Stimulated activated CD4-positive, alpha-beta T cell treated with anti-CD3 and anti-CD28 coated beads, Interleukin-12 subunit alpha, Interleukin-12 subunit beta, amount 100 ng/mL, for 24 hours (primary cell): Measurements from ENCODE around the gene LRRC53.

Experiments
- DNase-seq, 2 experiments: peaks; one replicate each; pipeline ENCODE4 v3.0.0-alpha.2; 2020; ENCODE audit warnings: low read depth in 2 of 2

The LRRC53 gene, protein sequence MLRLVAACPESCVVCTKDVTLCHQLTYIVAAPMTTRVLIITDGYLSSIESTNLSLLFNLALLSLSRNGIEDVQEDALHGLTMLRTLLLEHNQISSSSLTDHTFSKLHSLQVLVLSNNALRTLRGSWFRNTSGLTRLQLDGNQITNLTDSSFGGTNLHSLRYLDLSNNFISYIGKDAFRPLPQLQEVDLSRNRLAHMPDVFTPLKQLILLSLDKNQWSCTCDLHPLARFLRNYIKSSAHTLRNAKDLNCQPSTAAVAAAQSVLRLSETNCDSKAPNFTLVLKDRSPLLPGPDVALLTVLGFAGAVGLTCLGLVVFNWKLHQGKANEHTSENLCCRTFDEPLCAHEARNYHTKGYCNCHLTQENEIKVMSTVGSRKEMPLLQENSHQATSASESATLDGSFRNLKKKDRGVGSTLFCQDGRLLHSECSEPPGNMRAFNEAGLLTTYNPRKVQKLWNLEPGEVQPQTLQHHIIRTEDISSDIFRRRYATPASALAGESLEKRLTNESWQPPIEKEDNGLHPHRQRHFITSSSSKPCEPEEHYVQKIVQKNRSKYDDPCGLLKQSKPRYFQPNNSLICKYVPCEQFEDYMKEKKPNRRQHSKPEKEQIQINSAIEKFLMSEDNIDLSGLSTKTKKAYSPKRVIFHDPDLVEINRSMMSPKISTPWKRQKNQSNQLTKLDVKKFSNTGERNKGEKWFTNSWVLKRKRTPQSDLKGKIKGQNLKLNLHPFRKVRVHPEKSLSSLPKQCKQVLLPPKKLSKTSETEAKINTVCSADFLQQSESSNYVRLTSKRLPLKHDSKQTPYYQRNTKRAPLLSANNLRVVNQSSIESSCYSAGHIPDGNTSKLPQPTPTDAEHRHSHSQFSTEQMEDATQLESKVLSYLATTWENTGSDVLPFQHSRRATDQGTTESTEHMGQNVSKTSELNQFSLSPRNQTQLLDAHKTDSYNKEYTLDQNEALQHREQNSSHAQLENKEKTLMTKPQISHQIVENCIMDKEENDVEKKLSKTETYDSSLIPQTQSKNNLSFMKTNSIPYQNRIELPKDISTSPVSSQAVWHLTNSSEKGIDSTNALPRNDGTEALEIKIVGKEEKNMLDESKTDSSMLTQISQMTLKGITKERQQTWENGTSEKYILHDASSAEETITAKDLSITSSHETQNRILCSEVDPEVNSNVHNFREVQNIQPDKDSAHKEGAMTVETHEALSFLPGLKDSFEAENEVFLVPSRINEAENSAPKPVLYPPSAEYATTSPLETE

DNA sequence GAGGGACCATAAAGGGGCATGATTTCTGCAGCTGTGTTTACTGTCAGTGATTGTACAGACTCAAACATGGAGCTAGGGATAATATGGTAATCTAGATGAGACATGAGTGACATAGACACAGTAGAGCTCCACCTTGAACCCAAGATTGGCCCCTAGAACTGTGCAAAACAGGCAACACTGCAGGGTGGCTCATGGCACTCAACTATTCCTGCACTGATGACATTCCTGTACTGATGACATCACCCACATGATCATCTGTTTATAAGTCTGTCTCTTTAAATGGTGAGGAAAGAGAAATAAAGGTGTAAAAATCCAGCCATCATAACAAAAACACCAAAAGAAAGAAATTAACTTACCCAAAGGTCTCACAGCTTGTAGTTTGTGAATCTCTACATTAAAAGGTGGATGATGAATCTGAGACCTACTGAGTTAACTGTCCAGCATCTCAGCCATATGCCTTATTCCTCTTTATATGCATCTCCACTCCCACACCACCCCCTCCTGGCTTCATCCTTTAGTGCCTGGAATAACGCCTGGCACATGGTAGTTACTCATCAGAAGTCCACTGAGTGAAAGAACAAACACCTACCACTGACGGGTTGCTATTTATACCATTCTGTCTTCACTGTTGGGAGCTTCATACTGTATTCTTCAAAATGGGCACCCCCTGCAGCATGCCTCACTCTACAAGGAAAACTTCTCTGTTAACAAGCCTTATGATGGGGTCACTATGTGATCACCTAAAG, at the start of gene LRRC53:
Gene LRRC53, minus strand, starts transcription at position 442 of the 746 bp plus-strand sequence. CDS start 29,262 bp downstream, outside the sequence.
- DNase-seq = no peak

- no peak for DNase-seq
Observed at GRCh38 chr1:74549932-74550331, 37.5 kb upstream of the LRRC53 start.

DNA sequence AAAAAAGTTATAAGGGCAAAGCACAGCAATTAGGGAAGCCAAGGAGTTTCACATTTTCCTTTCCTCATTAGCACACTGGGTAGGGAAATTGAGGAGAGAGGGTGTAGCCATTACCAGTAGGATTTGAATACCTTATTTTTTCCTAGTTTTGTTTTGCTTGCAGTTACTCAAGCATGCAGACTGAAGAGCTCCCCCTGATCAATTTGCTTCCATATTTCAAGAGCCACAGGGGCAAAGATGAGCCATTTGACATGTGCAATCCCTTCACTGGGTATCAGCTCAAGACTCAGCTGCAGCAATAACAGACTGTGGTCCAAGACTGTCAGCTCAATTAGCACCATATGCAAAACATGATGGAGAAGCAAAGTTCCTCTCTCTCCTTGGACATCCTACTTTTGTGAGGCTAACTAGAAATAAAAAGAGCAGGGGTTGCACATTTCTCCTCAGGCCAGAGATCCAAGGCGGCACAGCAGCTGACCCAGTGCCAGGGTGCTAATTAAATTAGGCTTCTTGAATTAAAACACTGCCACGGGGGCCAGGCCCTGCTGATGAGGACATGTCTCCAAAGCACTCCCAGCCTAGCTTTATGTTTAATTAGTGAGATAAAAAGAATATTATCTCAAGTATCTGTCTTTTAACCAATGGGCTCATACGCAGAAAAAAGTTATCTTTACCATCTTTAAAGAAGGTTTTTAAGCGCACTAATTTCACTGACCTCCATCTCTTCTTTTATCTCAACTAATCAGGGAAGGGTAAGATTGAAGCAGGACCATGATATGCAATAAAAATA, 36.7 kb upstream of the LRRC53 start:
- DNase-seq = no peak

GRCh38 chr1:74545821-74546220, 33.4 kb upstream of the LRRC53 start:
- no peak for DNase-seq

DNA sequence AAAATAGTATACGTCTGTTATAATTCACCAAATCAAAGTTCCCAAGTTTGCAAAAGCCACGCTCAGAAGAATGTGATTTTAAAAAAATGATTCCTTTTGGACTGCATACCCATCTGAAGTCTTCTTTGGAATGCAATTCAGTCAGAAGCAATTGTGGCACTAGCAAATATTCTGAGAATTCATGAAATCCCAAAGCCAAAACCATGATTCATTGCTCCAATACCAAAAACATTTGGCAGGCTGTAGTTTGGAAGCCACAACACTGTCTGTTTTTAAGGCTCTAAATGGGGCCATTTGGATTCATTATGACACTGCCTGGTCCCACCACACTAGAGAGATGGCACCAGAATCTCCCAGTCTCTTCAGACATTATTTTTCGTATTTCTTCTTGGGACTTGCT, 21.8 kb upstream of the LRRC53 start:
- no peak for DNase-seq

GRCh38 chr1:74531796-74532195, 19.4 kb upstream of the LRRC53 start:
- DNase-seq = no peak

DNA sequence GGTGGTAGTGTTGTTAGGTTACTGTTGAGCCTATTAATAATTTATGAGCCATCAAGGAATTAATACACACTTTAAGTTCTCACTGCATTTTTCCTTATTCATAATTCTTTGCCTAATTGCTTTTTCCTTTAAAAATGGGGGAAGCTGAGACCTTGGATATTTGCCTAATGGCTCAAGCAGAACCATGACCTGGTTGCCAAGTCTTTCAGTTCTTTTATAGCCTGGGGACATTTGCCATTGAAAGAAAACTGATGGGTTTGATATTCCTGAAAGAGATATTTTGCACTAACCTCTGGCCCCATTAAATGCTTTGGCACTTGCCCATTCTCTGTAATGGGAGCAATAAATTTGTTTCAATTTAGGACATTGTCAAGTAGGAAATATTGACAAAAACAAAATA, 18.5 kb upstream of the LRRC53 start:
- DNase-seq = no peak

DNA sequence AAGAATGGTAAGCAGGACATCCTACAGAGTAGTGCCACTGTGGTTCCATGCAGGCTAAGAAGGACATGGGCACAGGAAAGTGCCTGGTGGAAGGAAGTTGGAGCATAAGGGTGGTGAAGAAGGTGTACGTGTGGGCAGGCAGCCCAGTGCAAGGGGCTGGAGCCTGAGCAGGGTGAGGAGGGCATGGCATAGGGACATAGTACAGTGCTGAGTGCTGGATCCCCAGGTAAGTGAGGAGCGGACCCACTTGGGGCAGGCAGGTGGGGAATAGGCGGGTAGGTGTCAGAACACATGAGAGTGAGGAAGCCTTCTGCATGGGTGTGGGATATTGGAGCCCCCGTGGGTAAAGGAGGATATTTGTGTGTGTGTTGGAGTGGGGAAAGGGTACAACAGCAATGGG, 15.7 kb upstream of the LRRC53 start:
- DNase-seq = no peak

GRCh38 chr1:74526708-74527107, 14.3 kb upstream of the LRRC53 start:
- DNase-seq = no peak

DNA sequence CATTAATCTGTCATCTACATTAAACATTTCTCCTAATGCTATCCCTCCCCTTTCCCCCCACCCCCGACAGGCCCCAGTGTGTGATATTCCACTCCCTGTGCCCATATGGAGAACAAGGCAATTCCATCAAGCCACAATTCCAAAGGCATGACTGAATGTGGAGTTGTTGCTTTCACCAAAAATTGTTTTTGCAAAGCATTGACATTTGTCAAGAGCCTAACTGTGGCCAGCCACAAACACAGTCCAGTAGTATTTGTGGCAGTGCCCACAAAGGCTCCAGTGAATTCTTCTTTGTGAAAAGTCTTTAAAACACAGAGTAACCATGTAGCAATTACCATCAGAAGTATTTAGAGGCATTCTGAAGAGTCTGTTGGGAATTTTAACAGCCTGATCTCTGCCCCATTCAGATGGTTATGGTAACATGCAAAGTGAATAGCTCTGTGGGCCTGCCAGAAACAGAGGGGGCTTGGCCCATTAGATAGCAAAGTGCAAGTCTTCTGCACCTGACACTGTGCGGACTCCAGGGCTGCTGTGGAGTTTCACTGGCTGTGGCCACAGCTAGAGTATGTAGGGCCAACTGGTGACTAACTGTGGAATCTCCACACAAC, 11.6 kb upstream of the LRRC53 start:
- no peak for DNase-seq

DNA sequence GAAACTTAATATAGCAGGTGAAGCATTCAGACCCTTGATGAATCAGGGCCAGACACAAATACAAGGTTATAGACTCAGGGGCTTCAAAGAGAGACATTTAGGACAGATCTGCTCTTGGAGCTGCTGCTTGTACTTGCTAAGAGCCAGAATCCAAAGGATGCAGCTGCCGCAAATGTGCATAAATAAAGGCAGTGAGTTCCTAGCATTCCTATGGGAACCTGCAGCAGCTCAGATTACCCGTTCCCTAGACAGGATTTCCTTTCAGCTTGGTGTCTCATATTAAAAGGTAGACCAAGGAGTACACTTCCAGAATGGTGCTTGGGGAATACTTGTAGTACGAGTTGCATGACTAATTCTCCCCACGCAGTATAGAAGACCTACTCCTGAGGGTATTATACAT, 9.7 kb upstream of the LRRC53 start:
- DNase-seq = no peak

DNA sequence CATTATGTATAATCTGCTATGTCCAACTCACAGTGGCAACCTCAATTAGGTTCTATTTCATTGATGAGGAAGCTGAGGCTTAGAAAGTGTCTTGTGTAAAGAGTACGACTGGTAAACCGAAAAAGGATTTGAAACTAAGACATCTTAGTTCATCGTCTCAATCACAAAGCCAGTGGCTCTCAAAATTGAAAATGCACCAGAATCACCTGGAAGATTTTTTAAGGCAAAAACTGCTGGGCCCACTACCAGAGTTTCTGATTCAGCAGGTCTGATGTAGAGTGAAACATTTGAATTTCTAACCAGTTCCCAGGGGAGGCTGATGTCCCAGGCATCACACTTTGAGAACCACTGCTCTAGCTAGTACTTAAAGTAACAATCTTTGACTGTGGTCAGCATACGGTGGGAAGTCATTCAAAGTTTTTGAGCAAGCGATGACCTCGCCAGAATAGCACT, 5.2 kb upstream of the LRRC53 start:
- DNase-seq = no peak

DNA sequence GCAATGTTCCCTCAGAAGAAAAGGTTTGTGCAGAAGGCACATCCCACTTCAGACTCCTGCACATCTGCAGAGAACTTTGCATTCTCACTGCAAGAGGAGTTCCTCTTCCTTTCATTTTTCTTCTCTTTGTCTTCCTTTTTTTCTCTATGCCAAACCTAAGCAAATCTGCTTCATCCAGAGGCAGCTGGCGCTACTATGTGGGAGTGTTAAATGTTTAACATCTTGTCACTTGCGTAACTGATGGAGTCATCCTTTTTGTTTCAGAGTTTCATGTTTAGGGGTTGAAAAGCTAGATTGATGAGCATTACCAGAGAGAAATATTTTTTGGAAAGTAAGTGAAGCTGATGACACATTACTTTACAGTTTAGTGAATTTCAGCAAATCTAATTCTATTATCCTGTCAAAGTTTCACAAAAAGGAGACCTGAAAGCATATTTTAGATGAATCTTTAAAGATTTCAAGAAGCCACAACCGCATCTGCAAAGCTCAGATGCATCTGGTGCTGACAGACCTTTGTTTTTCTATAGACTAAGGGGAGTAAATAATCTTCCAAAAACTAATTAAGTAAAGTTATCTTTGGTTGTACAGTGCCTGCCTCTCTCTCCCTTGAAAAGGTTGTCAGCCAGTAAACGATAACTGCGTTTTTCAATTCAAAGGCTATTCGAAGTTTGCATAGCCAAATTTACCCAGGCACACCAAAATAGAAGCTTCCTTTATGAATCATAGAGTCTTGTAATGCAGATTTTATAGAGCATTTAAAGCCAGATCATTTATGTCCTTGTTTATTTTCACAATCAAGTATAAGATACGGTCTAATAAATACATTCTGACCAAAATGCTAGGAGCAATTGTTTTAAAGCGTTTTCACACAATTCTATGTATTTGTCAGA, 1.2 kb upstream of the LRRC53 start:
- no peak for DNase-seq

- no peak for DNase-seq
Observed at GRCh38 chr1:74508449-74508848, 4.0 kb downstream of the LRRC53 start.

- DNase-seq = no peak
Observed at GRCh38 chr1:74505928-74506710, 6.3 kb downstream of the LRRC53 start.

DNA sequence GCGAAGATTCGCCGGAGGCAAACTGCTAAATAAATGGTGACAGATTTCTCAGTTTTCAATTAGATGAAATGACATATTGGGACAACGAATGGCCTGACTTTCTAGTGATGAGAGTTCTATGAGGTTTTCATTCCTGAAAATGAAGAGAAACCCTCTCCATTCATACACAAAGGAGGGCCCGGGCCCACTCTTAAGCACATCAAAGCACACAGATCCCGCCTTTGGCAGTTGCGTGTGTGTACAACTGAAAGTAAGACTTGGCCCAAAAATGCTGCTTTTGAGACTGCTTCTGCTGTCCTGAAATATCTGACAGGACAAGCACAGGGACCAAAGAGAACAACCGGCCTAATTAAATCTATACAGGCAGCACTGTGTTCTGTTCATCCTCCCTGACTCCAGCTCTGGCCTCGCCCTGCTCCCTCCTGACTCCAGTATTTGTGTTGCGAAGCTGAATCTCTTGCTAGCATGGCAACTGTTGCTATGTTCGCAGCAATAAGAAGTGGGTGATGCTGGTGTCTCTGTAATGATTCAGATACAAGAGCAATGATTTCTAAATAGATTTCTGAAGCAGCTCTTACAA, 7.4 kb downstream of the LRRC53 start:
- no peak for DNase-seq

GRCh38 chr1:74504125-74504932, 8.1 kb downstream of the LRRC53 start:
- peak in 1 of 2 experiments; percentile 32 for DNase-seq
